Activated gamma-delta T cell treated with Interleukin-2 at 50 U/mL for 16 hours (primary cell): ENCODE measurements around the gene FNDC1.
"Not testable (repeated sequence)": the region's sequence is repeated elsewhere in the genome, so short reads cannot be mapped to it uniquely, and the experiment has no call there.

ENCODE experiments used
- DNase-seq: peaks from one replicate; pipeline ENCODE4 v3.0.0-alpha.2; 2020

Gene FNDC1

GRCh38 chr6:159169193-159169555, at the start of gene FNDC1:
FNDC1 (plus strand) TSS chr6:159169400; CDS start chr6:159169597, 197 bp downstream.
- DNase-seq = no peak

- no peak for DNase-seq
Observed at GRCh38 chr6:159119791-159120190, 49.4 kb upstream of the FNDC1 start.

- DNase-seq = no peak
Observed at GRCh38 chr6:159121486-159121885, 47.7 kb upstream of the FNDC1 start.

- no peak for DNase-seq
Observed at GRCh38 chr6:159122453-159122852, 46.7 kb upstream of the FNDC1 start.

- DNase-seq = not testable (repeated sequence)
Observed at GRCh38 chr6:159123831-159124230, 45.4 kb upstream of the FNDC1 start.

GRCh38 chr6:159125014-159125609, 44.1 kb upstream of the FNDC1 start:
- DNase-seq = no peak

GRCh38 chr6:159125951-159126352, 43.2 kb upstream of the FNDC1 start:
- no peak for DNase-seq

- no peak for DNase-seq
Observed at GRCh38 chr6:159126590-159126989, 42.6 kb upstream of the FNDC1 start.

- DNase-seq = no peak
Observed at GRCh38 chr6:159127701-159128100, 41.5 kb upstream of the FNDC1 start.

GRCh38 chr6:159128978-159129377, 40.2 kb upstream of the FNDC1 start:
- DNase-seq = no peak

GRCh38 chr6:159130846-159131245, 38.4 kb upstream of the FNDC1 start:
- no peak for DNase-seq

- DNase-seq = no peak
Observed at GRCh38 chr6:159131709-159132108, 37.5 kb upstream of the FNDC1 start.

- no peak for DNase-seq
Observed at GRCh38 chr6:159132664-159133063, 36.5 kb upstream of the FNDC1 start.

- peak; percentile 77 for DNase-seq
Observed at GRCh38 chr6:159134701-159135364, 34.4 kb upstream of the FNDC1 start.

GRCh38 chr6:159137676-159138075, 31.5 kb upstream of the FNDC1 start:
- DNase-seq = no peak

- no peak for DNase-seq
Observed at GRCh38 chr6:159142531-159142930, 26.7 kb upstream of the FNDC1 start.

- no peak for DNase-seq
Observed at GRCh38 chr6:159148641-159149040, 20.6 kb upstream of the FNDC1 start.

GRCh38 chr6:159149641-159150040, 19.6 kb upstream of the FNDC1 start:
- DNase-seq = no peak

- peak; percentile 19 for DNase-seq
Observed at GRCh38 chr6:159151266-159151855, 17.8 kb upstream of the FNDC1 start.

GRCh38 chr6:159152041-159152440, 17.2 kb upstream of the FNDC1 start:
- no peak for DNase-seq

GRCh38 chr6:159152782-159153181, 16.4 kb upstream of the FNDC1 start:
- DNase-seq = no peak

GRCh38 chr6:159155679-159156078, 13.5 kb upstream of the FNDC1 start:
- no peak for DNase-seq

GRCh38 chr6:159156089-159156488, 13.1 kb upstream of the FNDC1 start:
- DNase-seq = no peak

GRCh38 chr6:159157431-159157830, 11.8 kb upstream of the FNDC1 start:
- no peak for DNase-seq

- DNase-seq = no peak
Observed at GRCh38 chr6:159161839-159162238, 7.4 kb upstream of the FNDC1 start.
